Thoracic aorta (tissue), 2 donors: ENCODE results near the gene SKIL. TPM values are rescaled to one million over a fixed set of nuclear protein-coding genes. Genes with fewer than 3 reads are reported as not detected.

Experiments used
- ATAC-seq: fragments of 150-250 bp; one replicate; pipeline ENCODE4 v1.8.0; 2017; ENCODE audit warnings: low read depth; ENCODE audit not compliant: insufficient number of reproducible peaks, low FRiP score
- DNase-seq: peaks from one replicate; pipeline ENCODE4 v3.0.0-alpha.2; 2020; ENCODE audit warnings: low spot score
- H3K27ac ChIP-seq, 2 donors: fragments of 200-600 bp; sonication (generic); 1 replicate in 1 of 2; 2 replicates in 1 of 2; pipeline ENCODE4 v1.5.1; 2016; ENCODE audit warnings: mild to moderate bottlenecking in 2 of 2, moderate library complexity in 2 of 2
- H3K27me3 ChIP-seq: fragments of 200-600 bp; sonication (generic); replicated peaks from 2 replicates; pipeline ENCODE4 v1.6.0; 2016; ENCODE audit warnings: mild to moderate bottlenecking; ENCODE audit not compliant: insufficient read depth
- H3K36me3 ChIP-seq: fragments of 200-600 bp; sonication (generic); one replicate; pipeline ENCODE4 v1.5.1; 2016
- H3K4me1 ChIP-seq, 2 donors: fragments of 200-600 bp; sonication (generic); 1 replicate in 1 of 2; 2 replicates in 1 of 2; pipeline versions ENCODE4 v1.5.1 to v1.6.0; 2016; ENCODE audit warnings: low read depth in 2 of 2, mild to moderate bottlenecking in 1 of 2; ENCODE audit not compliant: control insufficient read depth in 1 of 2
- H3K4me3 ChIP-seq: fragments of 200-600 bp; sonication (generic); 2 replicates; pipeline ENCODE4 v1.5.1; 2016; ENCODE audit warnings: mild to moderate bottlenecking
- H3K9me3 ChIP-seq: fragments of 200-600 bp; sonication (generic); 2 replicates; pipeline ENCODE4 v1.5.1; 2016
- total RNA-seq, 2 donors: library from RNA; depleted of rRNA; stranded (reverse); fragments of >200 nt; gene quantifications; one replicate each; pipeline versions ENCODE4 v1.1.0 to v1.2.3, GENCODE V29; 2016
- TF ChIP-seq, protein P1 (sequence below): fragments of 200-600 bp; sonication (generic); IDR thresholded peaks from one replicate; pipeline ENCODE4 v1.5.1; 2019; ENCODE audit warnings: antibody characterized with exemption

Gene SKIL
- total RNA-seq, 2 donors from 2014 or later, result 60.1 to 104 TPM

DNA sequence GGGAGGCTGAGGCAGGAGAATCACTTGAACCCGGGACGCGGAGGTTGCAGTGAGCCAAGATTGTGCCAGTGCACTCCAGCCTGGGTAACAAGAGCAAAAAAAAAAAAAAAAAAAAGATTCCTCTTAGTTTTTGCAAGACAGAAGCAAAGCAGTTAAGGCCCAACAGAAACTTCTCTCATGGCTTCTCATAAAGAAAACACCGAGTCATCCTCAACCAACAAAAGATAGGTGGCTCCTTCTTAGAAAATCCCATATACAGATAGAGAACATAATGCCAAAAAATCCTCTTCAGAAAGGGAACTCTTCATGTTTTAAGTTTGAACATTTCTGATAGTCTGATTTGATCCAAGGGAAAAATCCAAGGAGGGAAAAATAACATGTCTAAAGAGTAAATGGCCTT is 12.5 kb upstream of the SKIL start:
- no peaks in the 10 kb centered on the region for H3K4me1 ChIP-seq
- no peaks in the 10 kb centered on the region for H3K27me3 ChIP-seq
- no peaks in the 10 kb centered on the region for H3K36me3 ChIP-seq
- TF ChIP-seq, protein P1, sequence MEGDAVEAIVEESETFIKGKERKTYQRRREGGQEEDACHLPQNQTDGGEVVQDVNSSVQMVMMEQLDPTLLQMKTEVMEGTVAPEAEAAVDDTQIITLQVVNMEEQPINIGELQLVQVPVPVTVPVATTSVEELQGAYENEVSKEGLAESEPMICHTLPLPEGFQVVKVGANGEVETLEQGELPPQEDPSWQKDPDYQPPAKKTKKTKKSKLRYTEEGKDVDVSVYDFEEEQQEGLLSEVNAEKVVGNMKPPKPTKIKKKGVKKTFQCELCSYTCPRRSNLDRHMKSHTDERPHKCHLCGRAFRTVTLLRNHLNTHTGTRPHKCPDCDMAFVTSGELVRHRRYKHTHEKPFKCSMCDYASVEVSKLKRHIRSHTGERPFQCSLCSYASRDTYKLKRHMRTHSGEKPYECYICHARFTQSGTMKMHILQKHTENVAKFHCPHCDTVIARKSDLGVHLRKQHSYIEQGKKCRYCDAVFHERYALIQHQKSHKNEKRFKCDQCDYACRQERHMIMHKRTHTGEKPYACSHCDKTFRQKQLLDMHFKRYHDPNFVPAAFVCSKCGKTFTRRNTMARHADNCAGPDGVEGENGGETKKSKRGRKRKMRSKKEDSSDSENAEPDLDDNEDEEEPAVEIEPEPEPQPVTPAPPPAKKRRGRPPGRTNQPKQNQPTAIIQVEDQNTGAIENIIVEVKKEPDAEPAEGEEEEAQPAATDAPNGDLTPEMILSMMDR, result no peak
- no peak overlapping the region for H3K4me3 ChIP-seq
- H3K9me3 ChIP-seq, result no peaks in the 10 kb centered on the region
- no peak for ATAC-seq
- DNase-seq, result no peak
- no peak overlapping the region for H3K27ac ChIP-seq

DNA sequence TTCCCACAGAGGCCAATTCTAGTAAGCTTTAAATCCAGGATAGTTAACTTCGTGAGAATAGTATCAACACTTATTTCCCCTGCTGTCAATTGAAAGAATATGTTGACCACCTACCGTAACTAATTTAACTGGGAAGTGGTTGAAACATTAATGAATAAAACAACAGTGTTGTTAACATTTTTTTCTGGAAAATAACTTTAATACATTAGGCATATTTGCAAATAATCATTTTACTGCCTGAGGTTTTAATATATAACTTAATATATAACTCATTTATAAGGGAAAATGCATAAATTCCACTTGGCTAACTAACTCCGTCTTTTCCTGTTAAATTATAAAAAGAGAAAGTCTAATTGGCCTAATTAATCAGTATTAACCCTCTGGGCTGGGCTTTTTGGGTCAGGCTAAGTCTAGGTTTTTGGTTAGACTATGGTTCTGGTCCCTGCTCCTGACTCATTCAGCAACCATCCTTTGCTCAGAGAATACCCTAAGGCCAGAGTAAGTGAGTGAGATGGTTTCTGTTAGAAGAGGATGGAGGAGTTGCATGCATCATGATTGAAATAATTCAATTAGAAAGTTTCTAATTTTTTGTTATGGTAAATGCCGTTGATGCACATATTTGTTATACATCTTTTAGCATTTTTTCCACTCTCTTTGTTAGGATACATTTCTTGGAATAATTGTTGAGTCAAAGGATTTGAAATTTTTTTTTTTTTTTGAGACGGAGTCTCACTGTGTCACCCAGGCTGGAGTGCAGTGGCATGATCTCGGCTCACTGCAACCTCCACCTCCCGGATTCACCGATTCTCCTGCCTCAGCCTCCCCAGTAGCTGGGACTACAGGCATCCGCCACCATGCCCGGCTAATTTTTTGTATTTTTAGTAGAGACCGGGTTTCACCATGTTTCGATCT is 10.8 kb upstream of the SKIL start:
- no peak overlapping the region for H3K27ac ChIP-seq
- TF ChIP-seq, protein P1, result no peak

DNA sequence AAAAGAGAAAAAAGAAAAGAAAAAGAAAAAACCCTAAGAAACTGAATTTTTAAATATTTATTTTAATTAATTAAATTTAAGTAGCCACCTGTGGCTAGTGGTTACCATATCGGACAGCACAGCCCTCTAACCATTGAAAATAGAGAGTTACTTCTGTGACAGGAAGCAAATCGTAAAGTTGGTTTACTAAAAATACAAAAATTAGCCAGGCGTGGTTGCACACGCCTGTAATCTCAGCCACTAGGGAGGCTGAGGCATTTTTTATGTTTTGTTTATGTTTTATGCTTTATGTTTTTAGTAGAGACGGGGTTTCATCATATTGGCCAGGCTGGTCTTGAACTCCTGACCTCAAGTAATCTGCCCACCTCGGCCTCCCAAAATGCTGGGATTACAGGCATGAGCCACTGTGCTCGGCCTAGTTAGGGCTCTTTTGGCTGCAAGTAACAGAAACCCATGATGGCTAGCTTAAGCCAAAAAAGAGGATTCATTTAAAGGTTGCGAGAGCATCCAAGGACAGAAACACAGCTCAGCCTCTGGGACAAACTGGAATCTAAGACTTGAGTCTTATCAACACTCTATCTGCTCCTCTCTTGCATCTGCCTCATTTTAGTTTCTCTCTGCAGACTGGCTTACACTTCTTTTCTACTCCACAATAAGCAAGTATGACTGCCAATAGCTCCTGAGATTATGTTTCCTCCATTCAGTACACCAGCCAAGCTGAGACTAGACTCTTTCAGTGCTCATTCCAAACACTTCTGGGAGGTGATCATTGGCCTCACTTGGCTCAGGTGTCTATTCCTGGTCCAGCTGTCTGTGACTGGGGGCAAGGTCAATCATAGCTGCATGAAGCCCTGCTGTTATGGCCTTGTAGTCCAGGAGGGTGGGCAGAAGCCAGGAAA is 6.8 kb upstream of the SKIL start:
- Histone ChIP-seq H3K9me3 (no peaks in the 10 kb centered on the region), H3K27ac (no peak overlapping the region), H3K27me3 (no peaks in the 10 kb centered on the region), H3K4me1 (peaks cover 5 to 7% of the 10 kb centered on the region in 2 donors), H3K36me3 (no peaks in the 10 kb centered on the region), H3K4me3 (no peak overlapping the region)
- TF ChIP-seq, protein P1, result no peak
- ATAC-seq (no peak), DNase-seq (no peak)

More for the DNA sequence above, 10.8 kb upstream of the SKIL start:
- DNase-seq (no peak), ATAC-seq (no peak)
- Histone ChIP-seq H3K36me3 (no peaks in the 10 kb centered on the region), H3K4me1 (no peaks in the 10 kb centered on the region), H3K27me3 (no peaks in the 10 kb centered on the region), H3K9me3 (no peaks in the 10 kb centered on the region), H3K4me3 (no peak overlapping the region)

DNA sequence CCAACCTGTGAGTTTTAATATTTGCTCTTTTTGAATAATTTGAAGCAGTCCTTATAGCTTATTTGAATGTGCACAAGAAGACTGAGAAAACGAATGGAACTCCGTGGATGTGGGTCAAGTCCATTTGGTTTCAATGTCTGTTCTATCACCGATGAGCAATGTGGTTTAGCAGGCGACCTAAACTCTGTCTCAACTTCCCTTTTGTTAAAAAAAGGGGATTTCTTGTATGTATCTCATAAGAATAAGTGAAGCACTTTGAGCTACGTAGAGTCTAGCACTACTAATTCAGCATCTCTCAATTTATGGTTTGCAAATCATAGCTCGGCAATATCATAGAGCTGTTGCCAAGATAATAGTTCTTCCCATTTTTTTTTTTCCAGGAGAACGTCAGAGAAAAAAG is 4.6 kb upstream of the SKIL start:
- H3K4me3 ChIP-seq, result no peak overlapping the region
- ATAC-seq (no peak), DNase-seq (no peak)
- no peaks in the 10 kb centered on the region for H3K9me3 ChIP-seq
- TF ChIP-seq, protein P1, result no peak
- H3K27ac ChIP-seq, result no peak overlapping the region
- H3K36me3 ChIP-seq, result no peaks in the 10 kb centered on the region
- H3K27me3 ChIP-seq, result no peaks in the 10 kb centered on the region
- peaks cover 8 to 9% of the 10 kb centered on the region in 2 donors for H3K4me1 ChIP-seq

DNA sequence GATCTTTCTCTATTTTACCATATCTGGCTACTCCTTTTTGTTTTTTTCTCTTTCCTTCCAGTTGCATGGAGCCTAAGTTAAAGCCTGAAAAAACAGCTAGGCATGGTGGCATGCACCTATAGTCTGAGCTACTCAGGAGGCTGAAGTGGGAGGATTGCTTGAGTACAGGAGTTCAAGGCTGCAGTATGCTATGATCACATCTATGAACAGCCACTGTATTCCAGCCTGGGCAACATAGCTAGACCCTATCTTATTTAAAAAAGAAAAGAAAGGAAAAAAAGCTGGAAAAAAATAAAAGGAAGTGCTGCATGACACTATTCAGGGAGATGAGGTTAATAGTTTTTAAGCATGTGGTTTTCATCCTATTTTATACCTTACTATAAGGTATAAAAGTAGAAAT is 4.0 kb upstream of the SKIL start:
- no peaks in the 10 kb centered on the region for H3K36me3 ChIP-seq
- no peaks in the 10 kb centered on the region for H3K9me3 ChIP-seq
- TF ChIP-seq, protein P1, result no peak
- DNase-seq (no peak), ATAC-seq (no peak)
- no peaks in the 10 kb centered on the region for H3K27me3 ChIP-seq
- H3K4me3 ChIP-seq, result no peak overlapping the region
- H3K27ac ChIP-seq, result no peak overlapping the region
- peaks cover 8 to 9% of the 10 kb centered on the region in 2 donors for H3K4me1 ChIP-seq
